RWPE2 (cell line): Measurements from ENCODE around the gene FHIT.

Experiments used
- ATAC-seq: fragments of 200-7000 bp; cut with Tn5 transposase; 3 replicates; pipeline ENCODE4 v1.9.1; 2021; ENCODE audit warnings: low read depth
- DNase-seq: peaks from one replicate; pipeline ENCODE4 v3.0.0-alpha.2; 2020; ENCODE audit warnings: low spot score
- H3K27ac ChIP-seq: fragments of 450-650 bp; 2 replicates; pipeline ENCODE4 v1.5.1; 2017; ENCODE audit warnings: mild to moderate bottlenecking; ENCODE audit not compliant: poor library complexity, severe bottlenecking
- H3K27me3 ChIP-seq: fragments of 250-450 bp; sonication (Bioruptor Pico); 2 replicates; pipeline ENCODE4 v1.5.1; 2021; ENCODE audit warnings: mild to moderate bottlenecking, moderate library complexity; ENCODE audit not compliant: insufficient read depth, poor library complexity, severe bottlenecking
- H3K36me3 ChIP-seq: fragments of 250-450 bp; sonication (Bioruptor Pico); 2 replicates; pipeline ENCODE4 v1.5.1; 2020; ENCODE audit warnings: low read depth, mild to moderate bottlenecking, moderate library complexity
- H3K4me1 ChIP-seq: fragments of 250-450 bp; sonication (Bioruptor Pico); 2 replicates; pipeline ENCODE4 v1.5.1; 2021; ENCODE audit warnings: mild to moderate bottlenecking, moderate library complexity; ENCODE audit not compliant: insufficient read depth, poor library complexity, severe bottlenecking
- H3K4me3 ChIP-seq: fragments of 250-450 bp; sonication (Bioruptor Pico); 2 replicates; pipeline ENCODE4 v1.5.1; 2021; ENCODE audit warnings: mild to moderate bottlenecking, moderate library complexity; ENCODE audit not compliant: severe bottlenecking
- H3K9me3 ChIP-seq: fragments of 250-450 bp; sonication (Bioruptor Pico); 2 replicates; pipeline ENCODE4 v1.5.1; 2021; ENCODE audit warnings: mild to moderate bottlenecking, moderate library complexity; ENCODE audit not compliant: severe bottlenecking
- CTCF ChIP-seq: fragments of 450-650 bp; IDR thresholded peaks from one replicate; pipeline ENCODE4 v1.5.1; 2017; ENCODE audit warnings: mild to moderate bottlenecking, moderate library complexity; ENCODE audit not compliant: poor library complexity, severe bottlenecking

The FHIT gene

DNA sequence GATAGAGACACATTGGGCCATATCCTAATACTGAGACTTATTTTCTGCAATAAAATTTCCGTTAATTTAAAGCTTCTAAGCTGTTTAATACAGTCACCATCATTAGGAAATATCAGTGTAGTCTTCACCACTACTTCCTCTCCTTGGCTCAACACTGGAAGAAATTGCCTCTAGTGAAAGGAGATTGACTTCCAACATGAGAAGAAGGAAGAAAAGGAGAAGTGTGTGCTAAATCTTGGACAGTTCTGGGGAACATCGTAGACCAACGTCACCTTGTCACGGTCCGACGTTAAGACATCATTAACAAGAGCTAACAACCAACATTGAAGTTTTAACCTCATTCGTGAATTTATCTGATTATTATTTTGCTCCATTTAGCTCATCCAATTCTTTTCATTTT, 1214.4 kb downstream of the FHIT start:
- Histone ChIP-seq H3K9me3 (no peaks in the 10 kb centered on the region), H3K36me3 (no peaks in the 10 kb centered on the region), H3K4me1 (no peaks in the 10 kb centered on the region), H3K27ac (no peak overlapping the region), H3K27me3 (no peaks in the 10 kb centered on the region), H3K4me3 (no peak overlapping the region)
- ATAC-seq = no peak
- TF ChIP-seq CTCF = no peak
- no peak for DNase-seq

GRCh38 chr3:60033901-60034453, 1217.3 kb downstream of the FHIT start:
- no peak for TF ChIP-seq CTCF
- Histone ChIP-seq H3K27me3 (no peaks in the 10 kb centered on the region), H3K9me3 (no peaks in the 10 kb centered on the region), H3K27ac (no peak overlapping the region), H3K4me3 (no peak overlapping the region), H3K4me1 (no peaks in the 10 kb centered on the region), H3K36me3 (no peaks in the 10 kb centered on the region)
- DNase-seq (no peak), ATAC-seq (no peak)

- DNase-seq (no peak), ATAC-seq (no peak)
- Histone ChIP-seq H3K27me3 (no peaks in the 10 kb centered on the region), H3K9me3 (no peaks in the 10 kb centered on the region), H3K36me3 (no peaks in the 10 kb centered on the region), H3K27ac (no peak overlapping the region), H3K4me3 (no peak overlapping the region), H3K4me1 (no peaks in the 10 kb centered on the region)
- TF ChIP-seq CTCF = no peak
Measured at GRCh38 chr3:60030982-60031381, 1220.3 kb downstream of the FHIT start.

DNA sequence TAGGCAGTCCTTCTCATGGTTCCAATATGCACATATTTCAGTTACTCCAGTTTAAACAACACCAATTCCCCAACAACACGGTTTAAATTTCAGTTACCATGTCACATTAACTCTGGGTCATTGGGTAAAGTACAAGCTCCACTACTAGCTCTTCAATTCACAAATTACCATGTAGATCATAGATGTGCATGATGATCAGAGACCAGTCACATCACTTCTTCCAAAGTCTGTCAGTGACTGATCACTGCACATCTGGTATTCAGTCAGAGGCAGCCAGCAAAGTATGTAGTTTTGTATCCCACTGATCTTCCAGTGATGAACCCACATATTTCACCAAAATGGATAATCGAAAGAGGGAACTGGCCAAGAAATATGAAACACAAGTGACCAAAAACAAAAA, 1223.0 kb downstream of the FHIT start:
- no peak for TF ChIP-seq CTCF
- H3K27ac ChIP-seq = no peak overlapping the region
- ATAC-seq (no peak), DNase-seq (no peak)
- H3K9me3 ChIP-seq = no peaks in the 10 kb centered on the region
- no peaks in the 10 kb centered on the region for H3K4me1 ChIP-seq
- no peaks in the 10 kb centered on the region for H3K27me3 ChIP-seq
- H3K36me3 ChIP-seq = no peaks in the 10 kb centered on the region
- no peak overlapping the region for H3K4me3 ChIP-seq

DNA sequence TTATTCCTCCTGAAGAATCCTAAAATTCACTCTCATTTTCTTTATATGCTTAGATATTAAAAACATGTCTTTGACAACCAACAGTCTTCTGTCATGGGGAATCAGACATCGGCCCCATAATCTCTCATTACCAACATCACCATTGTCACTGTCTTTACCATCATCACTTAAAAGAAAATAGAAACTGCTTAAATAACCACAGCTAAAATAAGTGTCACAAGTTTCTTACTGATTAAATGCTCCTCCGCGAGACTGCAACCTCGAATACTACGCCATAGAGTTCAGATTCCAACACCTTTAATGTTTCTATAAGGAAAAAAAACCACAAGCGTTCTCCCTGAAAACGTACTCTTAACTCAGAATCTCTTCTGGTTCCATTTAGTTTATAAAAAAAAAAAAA, 1223.9 kb downstream of the FHIT start:
- no peaks in the 10 kb centered on the region for H3K27me3 ChIP-seq
- H3K4me1 ChIP-seq = no peaks in the 10 kb centered on the region
- no peaks in the 10 kb centered on the region for H3K36me3 ChIP-seq
- H3K27ac ChIP-seq = no peak overlapping the region
- no peak overlapping the region for H3K4me3 ChIP-seq
- H3K9me3 ChIP-seq = no peaks in the 10 kb centered on the region
- ATAC-seq = no peak
- no peak for TF ChIP-seq CTCF
- DNase-seq = no peak
